B cell (primary cell): ENCODE results near the gene NPEPL1.

Experiments used
- EZH2 ChIP-seq: IDR thresholded peaks from 2 replicates; pipeline ENCODE4 v1.6.1; 2012; ENCODE audit warnings: borderline replicate concordance, low read depth, mild to moderate bottlenecking, moderate library complexity, low read length; ENCODE audit not compliant: insufficient read depth, poor library complexity, severe bottlenecking
- TF ChIP-seq, protein P1 (sequence below): fragments of 200-600 bp; IDR thresholded peaks from one replicate; pipeline ENCODE4 v1.8.0; 2022; ENCODE audit warnings: antibody characterized with exemption, mild to moderate bottlenecking

DNA sequence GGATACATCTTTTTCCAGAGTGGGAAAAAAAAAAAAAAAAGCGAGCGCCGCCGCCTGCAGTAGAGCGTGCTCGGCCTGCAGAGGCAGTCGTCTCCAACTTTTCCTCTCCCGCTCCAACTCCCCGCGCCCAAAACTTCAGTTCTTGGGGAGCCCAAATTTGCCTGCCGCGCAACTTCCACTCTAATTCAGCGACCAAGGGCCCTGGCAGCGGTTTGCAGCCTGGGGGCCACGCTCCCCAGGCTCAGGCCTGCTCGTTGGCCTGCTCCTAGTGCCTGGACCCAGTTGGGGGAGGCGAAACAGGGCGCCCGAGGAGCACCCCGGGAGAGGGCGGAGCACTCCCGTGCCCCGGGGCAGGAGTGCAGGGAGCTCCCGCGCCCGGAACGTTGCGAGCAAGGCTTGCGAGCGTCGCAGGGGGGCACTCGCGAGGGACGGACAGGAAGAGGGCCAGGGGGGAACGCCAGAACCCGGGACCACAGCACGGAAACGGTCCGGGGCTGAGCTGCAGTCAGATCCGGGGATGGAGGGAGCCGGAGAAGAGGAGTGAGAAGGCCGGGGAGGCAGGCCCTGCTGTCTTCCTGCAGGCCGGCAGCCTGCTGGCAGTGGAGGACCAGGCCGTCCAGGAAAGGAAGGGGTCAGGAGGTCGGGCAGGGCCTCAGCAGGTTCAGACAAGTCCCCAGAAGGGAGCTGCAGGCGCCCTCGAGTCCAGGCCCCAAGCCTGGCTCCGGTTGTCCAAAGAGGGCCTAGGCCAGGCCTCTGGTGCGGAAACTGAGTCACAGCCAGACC is 41.6 kb upstream of the NPEPL1 start, which contains the start of gene STX16:
- TF ChIP-seq, protein P1, sequence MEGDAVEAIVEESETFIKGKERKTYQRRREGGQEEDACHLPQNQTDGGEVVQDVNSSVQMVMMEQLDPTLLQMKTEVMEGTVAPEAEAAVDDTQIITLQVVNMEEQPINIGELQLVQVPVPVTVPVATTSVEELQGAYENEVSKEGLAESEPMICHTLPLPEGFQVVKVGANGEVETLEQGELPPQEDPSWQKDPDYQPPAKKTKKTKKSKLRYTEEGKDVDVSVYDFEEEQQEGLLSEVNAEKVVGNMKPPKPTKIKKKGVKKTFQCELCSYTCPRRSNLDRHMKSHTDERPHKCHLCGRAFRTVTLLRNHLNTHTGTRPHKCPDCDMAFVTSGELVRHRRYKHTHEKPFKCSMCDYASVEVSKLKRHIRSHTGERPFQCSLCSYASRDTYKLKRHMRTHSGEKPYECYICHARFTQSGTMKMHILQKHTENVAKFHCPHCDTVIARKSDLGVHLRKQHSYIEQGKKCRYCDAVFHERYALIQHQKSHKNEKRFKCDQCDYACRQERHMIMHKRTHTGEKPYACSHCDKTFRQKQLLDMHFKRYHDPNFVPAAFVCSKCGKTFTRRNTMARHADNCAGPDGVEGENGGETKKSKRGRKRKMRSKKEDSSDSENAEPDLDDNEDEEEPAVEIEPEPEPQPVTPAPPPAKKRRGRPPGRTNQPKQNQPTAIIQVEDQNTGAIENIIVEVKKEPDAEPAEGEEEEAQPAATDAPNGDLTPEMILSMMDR: peak; percentile 75
- TF ChIP-seq EZH2: no peak
